ENCODE data around the gene CIB4.

DNA sequence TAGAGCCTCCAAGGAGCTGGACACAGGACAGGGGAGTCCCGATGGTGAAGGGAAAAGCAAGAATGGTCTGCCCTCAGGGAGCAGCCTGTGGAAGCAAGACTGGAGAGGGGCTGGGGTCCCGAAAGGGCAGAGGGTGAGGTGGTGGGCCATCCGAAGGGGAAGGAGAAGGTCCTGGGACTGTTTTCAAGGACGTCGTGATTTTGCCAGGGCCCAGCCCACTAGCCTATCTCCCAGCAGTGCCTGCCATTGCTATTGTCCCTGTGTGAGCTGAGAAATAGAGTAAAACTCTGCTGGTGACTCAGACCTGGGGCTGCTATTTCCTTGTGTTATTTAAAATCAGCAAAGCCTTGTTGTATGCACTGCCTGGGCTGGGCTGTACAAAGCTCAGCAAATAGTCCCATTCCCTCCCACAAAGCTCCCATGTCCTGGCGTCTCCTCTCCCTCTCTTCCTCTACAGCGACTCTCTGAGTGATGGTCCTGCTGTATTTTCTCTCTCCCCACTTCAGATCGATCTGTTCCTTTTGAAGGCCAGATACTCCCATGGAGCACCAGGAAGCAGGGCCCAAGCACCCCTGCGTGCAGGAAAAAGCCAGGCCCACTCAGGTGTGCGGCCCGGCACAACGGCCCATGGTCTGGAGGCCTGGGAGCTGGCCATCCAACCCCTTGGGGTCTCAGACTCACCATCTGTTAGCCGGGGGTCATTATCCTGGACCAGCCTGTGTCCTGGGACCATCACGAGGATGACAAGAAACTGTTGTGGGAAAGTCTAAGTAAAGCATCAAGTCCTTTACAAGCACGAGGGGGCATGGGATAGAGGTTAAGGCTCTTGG lies 98.3 kb downstream of the CIB4 start:
- TF ChIP-seq, protein P1, sequence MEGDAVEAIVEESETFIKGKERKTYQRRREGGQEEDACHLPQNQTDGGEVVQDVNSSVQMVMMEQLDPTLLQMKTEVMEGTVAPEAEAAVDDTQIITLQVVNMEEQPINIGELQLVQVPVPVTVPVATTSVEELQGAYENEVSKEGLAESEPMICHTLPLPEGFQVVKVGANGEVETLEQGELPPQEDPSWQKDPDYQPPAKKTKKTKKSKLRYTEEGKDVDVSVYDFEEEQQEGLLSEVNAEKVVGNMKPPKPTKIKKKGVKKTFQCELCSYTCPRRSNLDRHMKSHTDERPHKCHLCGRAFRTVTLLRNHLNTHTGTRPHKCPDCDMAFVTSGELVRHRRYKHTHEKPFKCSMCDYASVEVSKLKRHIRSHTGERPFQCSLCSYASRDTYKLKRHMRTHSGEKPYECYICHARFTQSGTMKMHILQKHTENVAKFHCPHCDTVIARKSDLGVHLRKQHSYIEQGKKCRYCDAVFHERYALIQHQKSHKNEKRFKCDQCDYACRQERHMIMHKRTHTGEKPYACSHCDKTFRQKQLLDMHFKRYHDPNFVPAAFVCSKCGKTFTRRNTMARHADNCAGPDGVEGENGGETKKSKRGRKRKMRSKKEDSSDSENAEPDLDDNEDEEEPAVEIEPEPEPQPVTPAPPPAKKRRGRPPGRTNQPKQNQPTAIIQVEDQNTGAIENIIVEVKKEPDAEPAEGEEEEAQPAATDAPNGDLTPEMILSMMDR (CRISPR knock-in tag; IDR thresholded peaks at IDR 0.05), result no peak
- TF ChIP-seq ZNF20 (CRISPR knock-in tag; IDR thresholded peaks at IDR 0.05) (no peak), ISL2 (CRISPR knock-in tag; IDR thresholded peaks at IDR 0.05) (no peak), ATF1 (CRISPR knock-in tag; IDR thresholded peaks at IDR 0.05) (no peak), POLR2AphosphoS5 (IDR thresholded peaks at IDR 0.05; ENCODE audit: low read depth, low read length) (no peak), TOE1 (CRISPR knock-in tag; IDR thresholded peaks at IDR 0.05) (no peak)
- TF ChIP-seq, protein P2, sequence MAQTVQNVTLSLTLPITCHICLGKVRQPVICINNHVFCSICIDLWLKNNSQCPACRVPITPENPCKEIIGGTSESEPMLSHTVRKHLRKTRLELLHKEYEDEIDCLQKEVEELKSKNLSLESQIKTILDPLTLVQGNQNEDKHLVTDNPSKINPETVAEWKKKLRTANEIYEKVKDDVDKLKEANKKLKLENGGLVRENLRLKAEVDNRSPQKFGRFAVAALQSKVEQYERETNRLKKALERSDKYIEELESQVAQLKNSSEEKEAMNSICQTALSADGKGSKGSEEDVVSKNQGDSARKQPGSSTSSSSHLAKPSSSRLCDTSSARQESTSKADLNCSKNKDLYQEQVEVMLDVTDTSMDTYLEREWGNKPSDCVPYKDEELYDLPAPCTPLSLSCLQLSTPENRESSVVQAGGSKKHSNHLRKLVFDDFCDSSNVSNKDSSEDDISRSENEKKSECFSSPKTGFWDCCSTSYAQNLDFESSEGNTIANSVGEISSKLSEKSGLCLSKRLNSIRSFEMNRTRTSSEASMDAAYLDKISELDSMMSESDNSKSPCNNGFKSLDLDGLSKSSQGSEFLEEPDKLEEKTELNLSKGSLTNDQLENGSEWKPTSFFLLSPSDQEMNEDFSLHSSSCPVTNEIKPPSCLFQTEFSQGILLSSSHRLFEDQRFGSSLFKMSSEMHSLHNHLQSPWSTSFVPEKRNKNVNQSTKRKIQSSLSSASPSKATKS (CRISPR knock-in tag; IDR thresholded peaks at IDR 0.05), result no peak
- TF ChIP-seq, protein P3, sequence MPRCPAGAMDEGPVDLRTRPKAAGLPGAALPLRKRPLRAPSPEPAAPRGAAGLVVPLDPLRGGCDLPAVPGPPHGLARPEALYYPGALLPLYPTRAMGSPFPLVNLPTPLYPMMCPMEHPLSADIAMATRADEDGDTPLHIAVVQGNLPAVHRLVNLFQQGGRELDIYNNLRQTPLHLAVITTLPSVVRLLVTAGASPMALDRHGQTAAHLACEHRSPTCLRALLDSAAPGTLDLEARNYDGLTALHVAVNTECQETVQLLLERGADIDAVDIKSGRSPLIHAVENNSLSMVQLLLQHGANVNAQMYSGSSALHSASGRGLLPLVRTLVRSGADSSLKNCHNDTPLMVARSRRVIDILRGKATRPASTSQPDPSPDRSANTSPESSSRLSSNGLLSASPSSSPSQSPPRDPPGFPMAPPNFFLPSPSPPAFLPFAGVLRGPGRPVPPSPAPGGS (CRISPR knock-in tag; IDR thresholded peaks at IDR 0.05), result no peak

All from HepG2 (cell line).